ENCODE measurements around the gene CNOT6L.

CNOT6L gene

DNA sequence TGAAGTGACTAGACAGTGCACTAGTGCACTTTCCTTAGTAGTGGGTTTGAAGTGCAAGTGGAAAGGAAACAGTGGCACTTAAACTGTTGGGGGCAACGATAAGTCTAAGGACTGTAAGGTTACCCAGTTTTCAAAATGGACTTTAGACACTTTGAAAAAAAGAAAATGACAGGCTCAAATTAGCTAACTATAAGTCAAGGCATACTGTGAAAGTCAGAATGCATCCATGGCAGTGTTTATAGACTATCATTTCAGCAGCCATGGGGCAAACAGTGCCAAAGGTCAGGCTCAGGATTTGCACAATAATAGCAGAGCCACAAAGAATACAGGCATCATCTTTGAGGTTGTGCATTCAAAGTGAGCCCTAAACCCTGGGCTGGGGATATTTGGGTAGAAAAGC is 109.1 kb downstream of the CNOT6L start:
- no peak for DNase-seq

GRCh38 chr4:77706717-77707116 is 112.5 kb downstream of the CNOT6L start:
- no peak for DNase-seq

- no peak for DNase-seq
These were observed 115.5 kb downstream of the CNOT6L start for GRCh38 chr4:77703666-77704065.

DNA sequence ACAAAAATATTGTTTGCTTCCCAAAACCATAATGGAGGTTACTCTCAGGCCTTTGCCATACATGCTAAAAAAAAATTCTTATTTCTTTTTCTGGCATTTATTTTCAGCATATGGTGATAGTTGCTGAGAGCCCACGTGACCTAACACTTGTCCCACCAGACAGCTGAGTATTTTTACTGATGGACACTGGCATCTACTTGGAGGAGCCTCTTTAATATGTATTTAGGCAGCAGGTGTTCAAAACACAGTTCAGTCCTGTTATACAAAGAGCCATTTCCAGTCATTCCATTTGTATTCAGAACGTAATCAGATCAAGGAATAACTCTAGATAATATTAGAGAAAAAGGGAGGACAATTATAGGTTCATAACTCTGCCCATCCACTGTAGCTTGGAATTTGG is 118.0 kb downstream of the CNOT6L start:
- DNase-seq: no peak

GRCh38 chr4:77699731-77700210 is 119.4 kb downstream of the CNOT6L start:
- no peak for DNase-seq

DNA sequence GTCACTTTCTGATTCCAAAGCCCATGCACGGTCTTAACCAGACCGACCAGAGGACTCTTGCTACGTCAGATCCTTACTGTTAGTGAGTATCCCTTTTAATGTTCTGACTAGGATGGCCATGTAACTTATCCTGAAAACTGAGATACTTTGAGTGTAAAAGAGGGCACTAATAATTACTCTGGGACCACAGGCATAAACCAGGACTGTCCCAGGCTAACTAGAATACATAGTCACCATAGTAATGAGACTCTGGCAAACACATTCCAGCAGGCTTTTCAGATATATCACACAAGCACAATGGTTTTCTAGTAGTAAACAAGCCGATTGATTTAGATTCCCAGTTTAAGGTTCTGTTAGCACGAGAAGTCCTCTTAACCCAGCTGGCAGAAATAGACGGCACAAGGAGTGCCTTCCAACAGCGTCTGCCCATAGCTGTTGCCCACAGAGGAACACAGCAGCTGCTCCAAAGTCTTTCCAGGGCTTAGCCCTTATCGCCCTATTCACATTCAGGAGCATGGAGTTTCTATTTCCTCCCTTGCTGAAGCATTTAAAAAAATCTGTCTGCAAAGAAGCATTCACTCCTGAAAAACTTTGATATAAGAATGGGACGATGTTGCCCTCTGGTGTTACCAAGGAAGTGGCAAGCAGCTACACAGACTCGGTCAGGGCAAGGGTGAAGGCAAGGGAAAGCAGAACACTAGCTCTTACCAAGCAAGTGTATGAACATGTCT is 121.1 kb downstream of the CNOT6L start:
- DNase-seq: no peak

GRCh38 chr4:77695774-77696173 is 123.4 kb downstream of the CNOT6L start:
- no peak for DNase-seq

DNA sequence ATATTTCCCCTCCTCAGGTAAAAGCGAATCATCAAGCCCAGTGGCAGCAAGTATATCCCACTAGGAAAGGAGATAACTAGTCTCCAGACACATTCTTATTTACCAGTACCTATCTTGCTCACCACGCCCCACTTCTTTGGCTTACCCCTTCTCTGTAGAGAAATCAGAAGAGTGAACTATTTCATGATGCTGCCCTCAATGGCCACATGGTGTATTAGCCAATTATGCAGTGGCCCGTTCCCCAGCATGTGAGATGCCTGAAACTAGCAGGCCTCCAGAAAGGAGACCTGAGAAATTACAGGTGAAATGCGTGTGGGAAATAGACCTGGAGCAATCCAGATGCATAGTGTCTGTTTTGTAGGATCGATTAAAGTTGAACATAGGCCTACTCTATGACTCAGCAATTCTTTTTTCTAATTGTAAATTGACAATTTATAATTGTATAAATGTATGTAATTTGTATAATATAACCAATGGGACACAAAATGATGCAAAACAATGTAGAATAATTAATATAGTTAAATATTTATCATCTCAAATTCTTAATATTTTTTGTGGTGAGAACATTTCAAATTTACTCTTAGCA is 126.2 kb downstream of the CNOT6L start:
- no peak for DNase-seq

DNA sequence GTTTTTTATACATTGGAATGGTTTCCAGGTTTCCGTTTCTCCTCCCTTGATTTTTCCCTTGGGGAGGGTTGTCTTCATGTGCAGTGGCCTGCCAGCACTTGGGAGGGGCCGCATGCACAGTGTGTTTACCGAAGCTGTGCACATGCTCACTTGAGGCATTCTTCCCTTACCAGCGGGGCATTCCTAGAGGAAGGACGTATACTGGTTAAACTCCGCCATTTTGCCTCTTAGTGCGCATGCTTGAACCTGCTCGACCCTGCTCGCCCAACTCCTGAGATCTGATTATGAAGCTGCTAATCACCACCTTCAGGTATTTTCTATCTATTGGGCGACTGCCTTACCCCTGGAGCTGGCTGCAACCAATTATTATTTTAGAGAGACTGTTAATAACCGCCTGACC is 137.4 kb downstream of the CNOT6L start:
- no peak for DNase-seq

DNA sequence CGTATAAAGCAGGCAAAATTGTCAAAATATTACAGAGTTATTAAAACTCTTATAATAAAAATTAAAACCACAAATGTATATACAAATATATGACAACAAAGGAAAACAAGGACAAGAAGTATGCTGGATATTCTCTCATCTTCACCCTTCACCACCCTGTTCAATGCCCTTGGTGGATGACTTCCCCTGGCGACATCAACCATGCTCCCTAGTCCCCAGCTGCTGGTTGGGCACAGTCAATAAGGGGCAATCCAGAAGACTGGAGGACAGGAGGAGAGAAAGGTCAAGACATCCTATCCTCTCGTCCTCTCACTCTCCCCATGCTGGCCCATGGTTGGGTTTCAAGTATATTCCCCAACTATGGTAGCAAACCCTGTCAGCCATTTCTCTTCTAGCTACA is 142.3 kb downstream of the CNOT6L start:
- no peak for DNase-seq

- no peak for DNase-seq
These were observed 148.1 kb downstream of the CNOT6L start for GRCh38 chr4:77671051-77671450.

DNA sequence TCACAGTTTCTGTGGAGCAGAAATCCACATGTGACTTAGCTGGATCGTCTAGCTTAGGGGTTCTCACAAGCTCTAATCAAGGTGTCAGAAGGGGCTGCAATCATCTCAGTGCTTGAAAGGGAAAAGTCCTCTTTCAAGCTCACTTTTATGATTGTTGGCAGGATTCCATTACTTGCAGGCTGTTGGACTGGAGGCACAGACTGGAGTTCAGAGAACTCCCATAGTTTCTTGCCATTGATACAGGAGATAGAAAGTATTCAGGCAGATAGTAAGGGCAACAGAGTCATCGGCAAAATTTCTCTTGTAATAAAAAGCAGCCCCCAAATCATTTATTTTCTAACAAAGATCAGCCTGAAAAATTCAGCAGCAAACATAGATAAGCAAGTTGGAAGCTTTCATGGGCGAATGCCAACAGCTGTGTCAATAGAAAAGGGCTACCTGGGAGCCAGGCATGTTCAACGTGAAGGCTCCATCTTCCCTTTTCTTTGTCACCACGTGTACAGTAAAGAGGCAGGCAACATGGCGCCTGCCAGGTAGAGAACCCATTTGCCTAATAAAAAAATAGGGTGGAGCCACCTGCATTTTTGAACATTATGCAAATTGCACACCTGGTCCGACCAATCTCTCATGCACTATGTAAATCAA is 149.1 kb downstream of the CNOT6L start:
- no peak for DNase-seq

DNA sequence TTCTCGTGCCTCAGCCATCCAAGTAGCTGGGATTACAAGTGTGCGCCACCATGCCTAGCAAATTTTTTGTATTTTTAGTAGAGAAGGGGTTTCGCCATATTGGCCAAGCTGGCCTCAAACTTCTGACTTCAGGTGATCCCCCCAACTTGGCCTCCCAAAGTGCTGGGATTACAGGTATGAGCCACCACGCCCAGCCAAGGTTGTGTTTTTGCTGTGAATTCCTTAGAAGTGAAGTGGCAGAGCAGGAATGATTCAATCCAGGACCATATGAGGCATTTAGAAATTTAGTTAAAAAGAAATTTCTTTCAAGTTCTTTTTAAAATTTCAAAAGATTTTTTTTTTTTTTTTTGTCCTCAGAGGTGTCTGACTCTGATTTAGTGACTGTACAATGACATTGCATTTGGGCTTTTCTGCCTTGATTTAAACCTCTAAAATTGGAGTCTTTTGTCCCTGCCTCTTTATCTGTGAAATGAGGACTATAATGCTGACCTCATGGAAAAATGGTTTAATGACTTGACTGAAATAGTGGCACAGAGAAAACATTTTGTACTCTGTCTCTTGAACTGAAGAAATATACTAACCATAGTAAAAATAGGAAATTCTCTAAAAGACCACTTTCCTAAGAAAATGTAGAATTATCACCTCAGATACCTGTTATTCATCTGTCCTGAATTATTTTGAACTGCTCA is 153.6 kb downstream of the CNOT6L start:
- DNase-seq: no peak

All from CD4-positive, alpha-beta T cell treated with Interleukin-6 for 4 hours (primary cell).